Loucy (cell line): Measurements from ENCODE around the gene LATS1.

Source experiments
- H2AFZ ChIP-seq: fragments of 200-600 bp; sonication (generic); 2 replicates; pipeline ENCODE4 v1.6.0; 2016; ENCODE audit warnings: antibody characterized with exemption, mild to moderate bottlenecking, low read length, moderate library complexity
- H3F3A ChIP-seq: fragments of 200-600 bp; 2 replicates; pipeline ENCODE4 v1.6.0; 2016; ENCODE audit warnings: antibody characterized with exemption, low read depth, mild to moderate bottlenecking
- H3K27me3 ChIP-seq: fragments of 200-600 bp; sonication (generic); 2 replicates; pipeline ENCODE4 v1.6.1; 2014; ENCODE audit warnings: low read length, mild to moderate bottlenecking; ENCODE audit not compliant: insufficient read depth, poor library complexity, severe bottlenecking
- H3K36me3 ChIP-seq: fragments of 200-600 bp; sonication (generic); 2 replicates; pipeline ENCODE4 v1.6.1; 2016; ENCODE audit warnings: low read length; ENCODE audit not compliant: insufficient read depth
- H3K4me1 ChIP-seq: fragments of 200-600 bp; sonication (generic); 2 replicates; pipeline ENCODE4 v1.5.1; 2014; ENCODE audit warnings: low read length, mild to moderate bottlenecking; ENCODE audit not compliant: insufficient read depth, poor library complexity, severe bottlenecking
- H3K4me2 ChIP-seq: fragments of 200-600 bp; sonication (generic); 2 replicates; pipeline ENCODE4 v1.6.0; 2014; ENCODE audit warnings: antibody characterized with exemption, low read length, low read depth, mild to moderate bottlenecking; ENCODE audit not compliant: poor library complexity, severe bottlenecking
- H3K4me3 ChIP-seq: fragments of 200-600 bp; sonication (generic); 2 replicates; pipeline ENCODE4 v1.5.1; 2014; ENCODE audit warnings: low read length, mild to moderate bottlenecking, mixed read lengths; ENCODE audit not compliant: poor library complexity, severe bottlenecking
- H3K79me2 ChIP-seq: fragments of 200-600 bp; sonication (generic); 2 replicates; pipeline ENCODE4 v1.6.1; 2014; ENCODE audit warnings: low read length; ENCODE audit not compliant: insufficient read depth
- H3K9ac ChIP-seq: fragments of 200-600 bp; sonication (generic); 2 replicates; pipeline ENCODE4 v1.6.0; 2014; ENCODE audit warnings: mild to moderate bottlenecking, low read depth, low read length, moderate library complexity; ENCODE audit not compliant: poor library complexity, severe bottlenecking
- H3K9me2 ChIP-seq: fragments of 200-600 bp; sonication (generic); replicated peaks from 2 replicates; pipeline ENCODE4 v1.6.1; 2016; ENCODE audit warnings: low read depth, low read length, mixed read lengths
- H3K9me3 ChIP-seq: fragments of 200-600 bp; sonication (generic); 2 replicates; pipeline ENCODE4 v1.6.1; 2014; ENCODE audit warnings: mild to moderate bottlenecking, antibody characterized with exemption, low read length, low read depth; ENCODE audit not compliant: insufficient read depth
- H4K20me1 ChIP-seq: fragments of 200-600 bp; sonication (generic); 2 replicates; pipeline ENCODE4 v1.6.0; 2014; ENCODE audit warnings: antibody characterized with exemption, low read length, mild to moderate bottlenecking; ENCODE audit not compliant: insufficient read depth, poor library complexity, severe bottlenecking
- CTCF ChIP-seq: fragments of 200-600 bp; sonication (generic); conservative IDR thresholded peaks from 2 replicates; pipeline ENCODE4 v1.5.1; 2014; ENCODE audit warnings: mild to moderate bottlenecking, antibody characterized with exemption, low read length
- EZH2phosphoT487 ChIP-seq: fragments of 200-600 bp; IDR thresholded peaks from 2 replicates; pipeline ENCODE4 v1.6.1; 2018; ENCODE audit warnings: antibody characterized with exemption, mild to moderate bottlenecking, moderate library complexity, borderline replicate concordance

The LATS1 gene

GRCh38 chr6:149642829-149643580 lies 74.9 kb downstream of the LATS1 start:
- no peaks in the 10 kb centered on the region for H3K9me2 ChIP-seq
- H3K79me2 ChIP-seq: peaks cover 62% of the 10 kb centered on the region
- no peaks in the 10 kb centered on the region for H3K36me3 ChIP-seq
- H3K4me3 ChIP-seq: no peak overlapping the region
- no peaks in the 10 kb centered on the region for H3K27me3 ChIP-seq
- TF ChIP-seq EZH2phosphoT487: no peak
- TF ChIP-seq CTCF: no peak
- peaks cover 24% of the 10 kb centered on the region for H3K4me1 ChIP-seq
- no peak overlapping the region for H3K9ac ChIP-seq
- peak overlapping the region; percentile 10 for H3K4me2 ChIP-seq
- no peaks in the 10 kb centered on the region for H3K9me3 ChIP-seq
- no peak overlapping the region for H2AFZ ChIP-seq
- peaks cover 13% of the 10 kb centered on the region for H4K20me1 ChIP-seq
- no peaks in the 10 kb centered on the region for H3F3A ChIP-seq

GRCh38 chr6:149636124-149636523 lies 81.8 kb downstream of the LATS1 start:
- Histone ChIP-seq H3K36me3 (peaks cover 9% of the 10 kb centered on the region; the same call in 1 of the 2 replicates), H3K9me2 (no peaks in the 10 kb centered on the region), H4K20me1 (peaks cover 3% of the 10 kb centered on the region), H2AFZ (no peak overlapping the region), H3K27me3 (no peaks in the 10 kb centered on the region), H3K4me2 (no peak overlapping the region), H3F3A (no peaks in the 10 kb centered on the region), H3K4me1 (no peaks in the 10 kb centered on the region), H3K9ac (no peak overlapping the region), H3K79me2 (0 out of 2 replicates have a peak, but pooled peaks cover 4% of the 10 kb centered on the region), H3K9me3 (no peaks in the 10 kb centered on the region), H3K4me3 (no peak overlapping the region)
- TF ChIP-seq EZH2phosphoT487 (no peak), CTCF (no peak)

GRCh38 chr6:149634315-149634714 lies 83.6 kb downstream of the LATS1 start:
- H4K20me1 ChIP-seq: peaks cover 3% of the 10 kb centered on the region
- H3K36me3 ChIP-seq: peaks cover 19% of the 10 kb centered on the region; the same call in 1 of the 2 replicates
- H2AFZ ChIP-seq: no peak overlapping the region
- H3K79me2 ChIP-seq: no peaks in the 10 kb centered on the region
- no peak overlapping the region for H3K4me3 ChIP-seq
- H3K27me3 ChIP-seq: no peaks in the 10 kb centered on the region
- H3F3A ChIP-seq: no peaks in the 10 kb centered on the region
- no peaks in the 10 kb centered on the region for H3K4me1 ChIP-seq
- no peak overlapping the region for H3K4me2 ChIP-seq
- no peaks in the 10 kb centered on the region for H3K9me3 ChIP-seq
- no peaks in the 10 kb centered on the region for H3K9me2 ChIP-seq
- H3K9ac ChIP-seq: no peak overlapping the region
- no peak for TF ChIP-seq CTCF
- TF ChIP-seq EZH2phosphoT487: no peak
